Memory B cell (primary cell): ENCODE data around the gene RNASE12.

Source experiments
- ATAC-seq: fragments of 150-1000 bp; cut with Tn5 transposase; 2 replicates; pipeline ENCODE4 v1.10.0; 2021; ENCODE audit warnings: low read depth, mild to moderate bottlenecking, moderate library complexity
- DNase-seq, 2 donors: peaks; one replicate each; pipeline ENCODE4 v3.0.0; 2022; ENCODE audit warnings: low spot score in 2 of 2
- H3K27ac Mint-ChIP-seq: one replicate; pipeline ENCODE4 v1.8.0; 2022; ENCODE audit warnings: mild to moderate bottlenecking, moderate library complexity, mixed read lengths
- H3K27me3 Mint-ChIP-seq: one replicate; pipeline ENCODE4 v1.8.0; 2022; ENCODE audit warnings: mixed read lengths
- H3K36me3 Mint-ChIP-seq: one replicate; pipeline ENCODE4 v1.8.0; 2022; ENCODE audit warnings: mild to moderate bottlenecking, mixed read lengths
- H3K4me1 Mint-ChIP-seq: one replicate; pipeline ENCODE4 v1.8.0; 2022; ENCODE audit warnings: mixed read lengths
- H3K4me3 Mint-ChIP-seq: one replicate; pipeline ENCODE4 v1.8.0; 2022; ENCODE audit warnings: mild to moderate bottlenecking, moderate library complexity, mixed read lengths
- H3K9me3 Mint-ChIP-seq: one replicate; pipeline ENCODE4 v1.8.0; 2022; ENCODE audit warnings: mixed read lengths

RNASE12 gene, protein sequence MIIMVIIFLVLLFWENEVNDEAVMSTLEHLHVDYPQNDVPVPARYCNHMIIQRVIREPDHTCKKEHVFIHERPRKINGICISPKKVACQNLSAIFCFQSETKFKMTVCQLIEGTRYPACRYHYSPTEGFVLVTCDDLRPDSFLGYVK

GRCh38 chr14:20591235-20591634, at the start of gene RNASE12:
Gene RNASE12, minus strand, starts transcription at chr14:20591376. Its CDS starts 653 bp downstream, at chr14:20590723.
- peaks cover 1% of the 10 kb centered on the region for H3K36me3 Mint-ChIP-seq
- no peak for ATAC-seq
- no peak within 1 kb of the TSS for H3K4me3 Mint-ChIP-seq

DNA sequence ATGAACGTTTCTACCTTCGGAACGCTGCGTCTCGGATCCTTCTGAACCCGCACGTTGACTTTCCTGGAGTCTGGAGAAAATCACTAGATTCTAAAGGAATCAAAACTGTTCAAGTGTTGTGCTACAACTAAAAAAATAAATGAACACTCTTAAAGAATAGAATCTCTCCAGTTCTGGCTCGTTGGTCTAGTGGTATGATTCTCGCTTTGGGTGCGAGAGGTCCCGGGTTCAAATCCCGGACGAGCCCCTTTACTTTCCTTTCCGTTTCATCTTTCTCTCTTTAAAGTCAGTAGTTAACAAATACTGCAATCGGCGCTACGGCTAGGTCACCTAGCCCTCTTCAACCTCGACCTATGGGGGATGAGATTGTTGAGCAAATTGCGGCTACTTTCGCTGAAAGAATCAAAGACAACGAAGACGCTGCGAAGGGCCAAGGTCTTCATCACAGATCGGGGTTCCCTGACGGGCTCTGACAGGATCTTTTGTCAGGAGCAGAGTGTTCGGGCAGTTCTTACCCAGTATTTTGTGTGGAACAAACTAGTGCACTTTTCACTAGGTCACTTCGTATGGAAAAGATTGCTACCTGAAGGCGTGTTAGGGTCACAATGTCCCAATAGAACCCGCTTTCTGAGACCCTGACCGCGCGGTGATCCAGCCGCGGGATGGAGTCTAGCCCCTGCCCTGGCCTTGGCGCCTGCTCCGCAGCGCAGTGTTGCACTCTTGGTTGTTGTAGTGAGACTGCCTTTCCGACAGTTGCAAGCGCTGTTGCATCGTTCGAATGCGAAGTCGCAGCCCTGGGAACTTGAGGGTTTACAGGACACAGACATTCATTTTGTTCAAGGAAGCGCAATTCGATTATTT, 41.9 kb upstream of the RNASE12 start:
- ATAC-seq (peak; percentile 59), DNase-seq (peak in 1 of 2 donors; percentile 30)
- Mint-ChIP-seq H3K27ac (peak overlapping the region; percentile 78), H3K4me3 (peak overlapping the region; percentile 69), H3K27me3 (peaks cover 24% of the 10 kb centered on the region), H3K36me3 (no peaks in the 10 kb centered on the region), H3K4me1 (peaks cover 23% of the 10 kb centered on the region), H3K9me3 (no peaks in the 10 kb centered on the region)

More at GRCh38 chr14:20591235-20591634, at the start of gene RNASE12:
- H3K27ac Mint-ChIP-seq = no peak within 1 kb of the TSS
- no peaks in the 10 kb centered on the region for H3K4me1 Mint-ChIP-seq
- H3K27me3 Mint-ChIP-seq = peaks cover 7% of the 10 kb centered on the region
- peaks cover 2% of the 10 kb centered on the region for H3K9me3 Mint-ChIP-seq
- DNase-seq = no peak

DNA sequence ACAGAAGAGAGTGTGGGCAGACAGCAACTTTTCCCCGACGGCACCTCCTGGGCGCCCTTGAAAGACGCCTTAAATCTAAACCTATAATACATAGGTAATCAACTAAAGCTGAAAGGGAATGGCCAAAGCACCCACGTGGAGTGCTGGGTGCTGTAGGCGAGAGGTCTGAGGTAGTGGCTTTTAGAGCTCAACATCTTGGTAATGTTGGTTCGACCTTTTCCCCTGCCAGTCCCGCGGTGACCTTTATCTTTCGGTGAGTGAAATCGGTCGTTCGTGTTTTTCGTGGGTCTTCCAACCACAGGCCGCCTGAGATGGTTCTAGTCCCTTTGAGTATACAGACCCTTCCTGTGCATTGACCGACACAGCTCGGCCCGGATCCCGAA, 41.3 kb upstream of the RNASE12 start:
- H3K9me3 Mint-ChIP-seq = no peaks in the 10 kb centered on the region
- peaks cover 24% of the 10 kb centered on the region for H3K4me1 Mint-ChIP-seq
- no peaks in the 10 kb centered on the region for H3K36me3 Mint-ChIP-seq
- peak overlapping the region; percentile 69 for H3K4me3 Mint-ChIP-seq
- peak overlapping the region; percentile 78 for H3K27ac Mint-ChIP-seq
- peak in 1 of 2 donors; percentile 19 for DNase-seq
- peaks cover 24% of the 10 kb centered on the region for H3K27me3 Mint-ChIP-seq
- ATAC-seq = no peak

DNA sequence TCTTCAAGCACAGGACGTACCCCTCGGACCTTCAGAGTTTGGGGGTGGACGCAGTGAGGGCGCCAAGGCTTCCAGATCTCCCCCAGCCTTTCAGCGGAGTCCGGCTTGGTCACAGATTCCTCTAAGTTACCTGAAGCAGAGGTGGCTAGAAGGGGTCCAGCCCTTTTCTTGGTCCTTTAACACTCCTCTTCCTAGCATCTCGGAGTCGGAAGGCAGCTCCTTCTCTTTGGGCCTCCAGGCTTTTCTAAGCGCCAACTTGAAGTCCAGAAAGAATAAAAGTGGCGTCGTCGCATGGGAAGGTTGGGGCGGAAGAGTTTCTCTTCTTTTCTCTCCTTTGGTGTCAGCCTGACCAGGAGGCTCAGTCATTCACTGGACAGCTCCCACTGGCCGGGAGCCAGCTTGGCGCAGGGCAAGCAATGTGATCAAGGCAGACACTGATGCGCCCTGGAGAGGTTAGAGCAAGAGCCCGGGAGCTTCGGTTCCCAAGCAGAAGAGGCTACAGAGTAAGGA, 40.8 kb upstream of the RNASE12 start:
- Mint-ChIP-seq H3K27ac (peak overlapping the region; percentile 78), H3K36me3 (no peaks in the 10 kb centered on the region), H3K27me3 (peaks cover 26% of the 10 kb centered on the region), H3K9me3 (peaks cover 1% of the 10 kb centered on the region), H3K4me3 (peak overlapping the region; percentile 56), H3K4me1 (peaks cover 26% of the 10 kb centered on the region)
- no peak for ATAC-seq
- no peak for DNase-seq

- DNase-seq = peak; percentile 29 to 39
- peak overlapping the region; percentile 81 for H3K27ac Mint-ChIP-seq
- ATAC-seq = peak; percentile 23
- H3K4me1 Mint-ChIP-seq = peaks cover 29% of the 10 kb centered on the region
- no peaks in the 10 kb centered on the region for H3K36me3 Mint-ChIP-seq
- peaks cover 1% of the 10 kb centered on the region for H3K9me3 Mint-ChIP-seq
- H3K4me3 Mint-ChIP-seq = peak overlapping the region; percentile 74
- peaks cover 24% of the 10 kb centered on the region for H3K27me3 Mint-ChIP-seq
Observed at GRCh38 chr14:20631023-20631879, 40.1 kb upstream of the RNASE12 start.

GRCh38 chr14:20630340-20631022, 39.3 kb upstream of the RNASE12 start:
- Mint-ChIP-seq H3K36me3 (no peaks in the 10 kb centered on the region), H3K27me3 (peaks cover 25% of the 10 kb centered on the region), H3K4me3 (peak overlapping the region; percentile 74), H3K27ac (peak overlapping the region; percentile 81), H3K9me3 (peaks cover 1% of the 10 kb centered on the region), H3K4me1 (peaks cover 32% of the 10 kb centered on the region)
- DNase-seq (peak; percentile 34 to 39), ATAC-seq (peak; percentile 45)

GRCh38 chr14:20628063-20628854, 37.1 kb upstream of the RNASE12 start:
- Mint-ChIP-seq H3K36me3 (no peaks in the 10 kb centered on the region), H3K4me1 (peaks cover 37% of the 10 kb centered on the region), H3K27me3 (peaks cover 23% of the 10 kb centered on the region), H3K9me3 (peaks cover 3% of the 10 kb centered on the region), H3K27ac (peak overlapping the region; percentile 4), H3K4me3 (no peak overlapping the region)
- no peak for ATAC-seq
- no peak for DNase-seq

DNA sequence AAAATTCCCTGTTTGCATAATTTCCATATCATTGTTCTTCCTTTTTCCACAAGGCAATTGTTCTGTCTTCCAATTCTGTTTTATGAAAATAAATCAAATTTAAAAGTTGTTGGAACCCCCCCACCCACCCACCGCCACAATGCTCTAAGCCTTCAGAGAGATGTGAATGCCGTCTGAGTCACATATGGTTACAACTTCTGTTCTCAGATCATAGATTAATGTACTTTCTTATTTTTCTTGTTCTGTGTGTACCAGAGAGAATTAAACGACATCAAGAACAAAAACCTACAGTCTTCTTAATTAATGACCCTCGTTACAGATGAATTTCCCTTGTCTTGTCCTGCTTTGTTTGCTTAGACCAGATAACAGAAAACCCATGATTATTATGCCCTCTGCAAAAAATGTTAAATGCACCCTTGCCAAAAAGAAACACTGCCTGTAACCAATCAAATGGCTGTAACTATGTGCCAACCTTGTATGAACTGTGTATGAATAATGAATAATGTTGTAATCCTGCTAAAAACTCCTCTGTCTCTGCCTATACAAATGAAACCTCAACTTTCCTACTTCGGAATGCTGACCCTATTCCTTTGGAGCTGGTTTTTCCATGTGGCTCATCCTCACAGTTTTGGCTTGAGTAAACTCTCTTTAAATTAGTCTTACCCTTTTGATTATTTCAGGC, 36.3 kb upstream of the RNASE12 start:
- H3K36me3 Mint-ChIP-seq = no peaks in the 10 kb centered on the region
- H3K4me1 Mint-ChIP-seq = peaks cover 41% of the 10 kb centered on the region
- H3K27ac Mint-ChIP-seq = peak overlapping the region; percentile 75
- DNase-seq (no peak), ATAC-seq (no peak)
- no peak overlapping the region for H3K4me3 Mint-ChIP-seq
- peaks cover 25% of the 10 kb centered on the region for H3K27me3 Mint-ChIP-seq
- H3K9me3 Mint-ChIP-seq = peaks cover 3% of the 10 kb centered on the region

- Mint-ChIP-seq H3K36me3 (no peaks in the 10 kb centered on the region), H3K4me1 (peaks cover 41% of the 10 kb centered on the region), H3K4me3 (no peak overlapping the region), H3K9me3 (peaks cover 3% of the 10 kb centered on the region), H3K27ac (peak overlapping the region; percentile 75), H3K27me3 (peaks cover 30% of the 10 kb centered on the region)
- ATAC-seq (no peak), DNase-seq (no peak)
Observed at GRCh38 chr14:20626274-20626673, 35.1 kb upstream of the RNASE12 start.

DNA sequence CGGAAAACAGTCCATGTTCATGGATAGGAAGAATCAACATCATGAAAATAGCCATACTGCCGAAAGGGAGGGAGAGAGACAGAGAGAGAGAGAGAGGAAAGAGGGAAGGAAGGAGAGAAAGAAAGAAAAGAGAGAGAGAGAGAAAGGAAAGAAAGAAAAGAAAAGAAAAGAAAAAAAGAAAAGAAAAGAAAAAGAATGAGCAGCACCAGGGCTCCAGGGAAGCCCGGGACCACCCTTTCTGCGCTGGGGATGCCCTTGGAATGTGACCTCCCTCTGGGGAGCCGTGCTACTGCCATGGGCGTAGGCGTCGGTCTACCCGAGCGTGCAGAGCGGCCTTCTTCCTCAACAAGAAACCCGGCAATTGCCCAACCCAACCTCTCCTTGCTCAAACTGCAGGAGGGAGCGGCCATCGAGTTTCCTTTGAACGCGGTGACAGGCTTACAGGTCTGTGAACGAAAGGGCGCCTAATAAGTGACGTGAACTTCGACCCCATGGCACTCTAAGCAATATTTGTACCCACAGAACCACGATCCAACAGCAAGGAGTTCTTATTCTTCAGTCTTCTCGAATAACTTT, 33.4 kb upstream of the RNASE12 start:
- DNase-seq = peak; percentile 21 to 37
- peaks cover 32% of the 10 kb centered on the region for H3K4me1 Mint-ChIP-seq
- peak overlapping the region; percentile 78 for H3K27ac Mint-ChIP-seq
- ATAC-seq = peak; percentile 71
- H3K9me3 Mint-ChIP-seq = peaks cover 3% of the 10 kb centered on the region
- H3K4me3 Mint-ChIP-seq = peak overlapping the region; percentile 63
- H3K27me3 Mint-ChIP-seq = peaks cover 27% of the 10 kb centered on the region
- H3K36me3 Mint-ChIP-seq = no peaks in the 10 kb centered on the region

- ATAC-seq (no peak), DNase-seq (no peak)
- peaks cover 28% of the 10 kb centered on the region for H3K27me3 Mint-ChIP-seq
- peaks cover 3% of the 10 kb centered on the region for H3K9me3 Mint-ChIP-seq
- no peak overlapping the region for H3K27ac Mint-ChIP-seq
- no peaks in the 10 kb centered on the region for H3K36me3 Mint-ChIP-seq
- peak overlapping the region; percentile 52 for H3K4me3 Mint-ChIP-seq
- H3K4me1 Mint-ChIP-seq = peaks cover 35% of the 10 kb centered on the region
Observed at GRCh38 chr14:20623798-20624197, 32.6 kb upstream of the RNASE12 start.

GRCh38 chr14:20622816-20623291, 31.7 kb upstream of the RNASE12 start:
- Mint-ChIP-seq H3K27me3 (peaks cover 22% of the 10 kb centered on the region), H3K9me3 (peaks cover 3% of the 10 kb centered on the region), H3K36me3 (no peaks in the 10 kb centered on the region), H3K27ac (peak overlapping the region; percentile 20), H3K4me1 (peaks cover 35% of the 10 kb centered on the region), H3K4me3 (peak overlapping the region; percentile 73)
- DNase-seq (no peak), ATAC-seq (no peak)
